H9 (cell line): ENCODE data around the gene KDM1B. TPM values are rescaled to one million over a fixed set of nuclear protein-coding genes. Genes with fewer than 3 reads are reported as not detected.
"Not testable (repeated sequence)": the region's sequence is repeated elsewhere in the genome, so short reads cannot be mapped to it uniquely, and the experiment has no call there.

Experiments
- DNase-seq: peaks from one replicate; pipeline ENCODE4 v3.0.0-alpha.2; 2017
- H2AFZ ChIP-seq: one replicate; pipeline ENCODE4 v1.6.1; 2013; ENCODE audit warnings: mild to moderate bottlenecking, low read length, control low read depth, moderate library complexity
- H2AK5ac ChIP-seq: 2 replicates; pipeline ENCODE4 v1.6.1; 2013; ENCODE audit warnings: low read length, control low read depth, mixed read lengths; ENCODE audit not compliant: insufficient read length
- H2BK120ac ChIP-seq: one replicate; pipeline ENCODE4 v1.6.1; 2013; ENCODE audit warnings: low read depth, mild to moderate bottlenecking, low read length, control low read depth, inconsistent platforms; ENCODE audit not compliant: poor library complexity, severe bottlenecking
- H2BK12ac ChIP-seq: 2 replicates; pipeline ENCODE4 v1.6.1; 2013; ENCODE audit warnings: low read length, control low read depth, mixed read lengths, low read depth; ENCODE audit not compliant: insufficient read length
- H2BK15ac ChIP-seq: 2 replicates; pipeline ENCODE4 v1.6.1; 2013; ENCODE audit warnings: low read depth, low read length, control low read depth
- H2BK20ac ChIP-seq: one replicate; pipeline ENCODE4 v1.6.1; 2013; ENCODE audit warnings: low read depth, mild to moderate bottlenecking, low read length, control low read depth, inconsistent platforms; ENCODE audit not compliant: poor library complexity, severe bottlenecking
- H2BK5ac ChIP-seq: 2 replicates; pipeline ENCODE4 v1.6.1; 2013; ENCODE audit warnings: low read length, control low read depth, mixed read lengths; ENCODE audit not compliant: insufficient read length
- H3K14ac ChIP-seq: 2 replicates; pipeline ENCODE4 v1.6.1; 2013; ENCODE audit warnings: low read length, control low read depth; ENCODE audit not compliant: insufficient read depth
- H3K18ac ChIP-seq: 2 replicates; pipeline ENCODE4 v1.6.1; 2013; ENCODE audit warnings: low read depth, mild to moderate bottlenecking, mixed read lengths, low read length, control low read depth; ENCODE audit not compliant: insufficient read length
- H3K23ac ChIP-seq: 2 replicates; pipeline ENCODE4 v1.6.1; 2013; ENCODE audit warnings: low read length, control low read depth, mixed read lengths, low read depth; ENCODE audit not compliant: insufficient read length
- H3K23me2 ChIP-seq: 2 replicates; pipeline ENCODE4 v1.6.1; 2013; ENCODE audit warnings: low read depth, mild to moderate bottlenecking, mixed read lengths, low read length, control low read depth; ENCODE audit not compliant: insufficient read length, poor library complexity, severe bottlenecking
- H3K27ac ChIP-seq: 2 replicates; pipeline ENCODE4 v1.5.1; 2013; ENCODE audit warnings: low read length, control low read depth, mixed read lengths, low read depth; ENCODE audit not compliant: insufficient read length
- H3K27me3 ChIP-seq: 2 replicates; pipeline ENCODE4 v1.6.1; 2013; ENCODE audit warnings: low read length, control low read depth, inconsistent platforms; ENCODE audit not compliant: insufficient read depth
- H3K4ac ChIP-seq: 2 replicates; pipeline ENCODE4 v1.6.1; 2013; ENCODE audit warnings: low read depth, mild to moderate bottlenecking, control low read depth, inconsistent platforms, low read length, moderate library complexity
- H3K4me1 ChIP-seq: 2 replicates; pipeline ENCODE4 v1.6.1; 2013; ENCODE audit warnings: low read length, control low read depth, inconsistent platforms; ENCODE audit not compliant: insufficient read depth
- H3K4me2 ChIP-seq: 2 replicates; pipeline ENCODE4 v1.6.1; 2013; ENCODE audit warnings: low read length, control low read depth, mixed read lengths; ENCODE audit not compliant: insufficient read length, insufficient read depth
- H3K56ac ChIP-seq: 2 replicates; pipeline ENCODE4 v1.6.1; 2013; ENCODE audit warnings: low read depth, mild to moderate bottlenecking, mixed read lengths, low read length, control low read depth; ENCODE audit not compliant: insufficient read length
- H3K79me1 ChIP-seq: 2 replicates; pipeline ENCODE4 v1.6.1; 2013; ENCODE audit warnings: low read depth, mild to moderate bottlenecking, moderate library complexity, low read length, control low read depth, inconsistent platforms; ENCODE audit not compliant: insufficient read depth, poor library complexity, severe bottlenecking
- H3K79me2 ChIP-seq: 2 replicates; pipeline ENCODE4 v1.6.1; 2013; ENCODE audit warnings: low read length, control low read depth, inconsistent platforms; ENCODE audit not compliant: insufficient read depth
- H3K9ac ChIP-seq: 2 replicates; pipeline ENCODE4 v1.6.1; 2013; ENCODE audit warnings: low read length, control low read depth, mixed read lengths; ENCODE audit not compliant: insufficient read length; ENCODE audit errors: extremely low read depth
- H3K9me3 ChIP-seq: one replicate; pipeline ENCODE4 v1.6.1; 2013; ENCODE audit warnings: low read depth, low read length, inconsistent platforms; ENCODE audit not compliant: control insufficient read depth
- H3T11ph ChIP-seq: one replicate; pipeline ENCODE4 v1.6.1; 2013; ENCODE audit warnings: mild to moderate bottlenecking, low read length, control low read depth, inconsistent platforms
- H4K20me1 ChIP-seq: one replicate; pipeline ENCODE4 v1.6.1; 2013; ENCODE audit not compliant: control insufficient read depth, insufficient read length, insufficient read depth
- H4K5ac ChIP-seq: 2 replicates; pipeline ENCODE4 v1.6.1; 2013; ENCODE audit warnings: low read depth, mild to moderate bottlenecking, mixed read lengths, low read length, control low read depth; ENCODE audit not compliant: insufficient read length
- H4K8ac ChIP-seq: replicated peaks from 2 replicates; pipeline ENCODE4 v1.6.1; 2013; ENCODE audit warnings: low read length, control low read depth, mixed read lengths, low read depth; ENCODE audit not compliant: insufficient read length
- H4K91ac ChIP-seq: 2 replicates; pipeline ENCODE4 v1.6.1; 2013; ENCODE audit warnings: low read depth, mild to moderate bottlenecking, moderate library complexity, mixed read lengths, low read length, control low read depth; ENCODE audit not compliant: insufficient read length
- H3K27ac Mint-ChIP-seq, 3 experiments: 2 replicates in 2 of 3; 3 replicates in 1 of 3; pipeline ENCODE4 v1.8.0; 2020 to 2021; ENCODE audit warnings: mixed read lengths in 3 of 3, mild to moderate bottlenecking in 1 of 3, moderate library complexity in 1 of 3
- H3K27me3 Mint-ChIP-seq: 2 replicates; pipeline ENCODE4 v1.8.0; 2021; ENCODE audit warnings: low read depth, mild to moderate bottlenecking, moderate library complexity, mixed read lengths
- H3K36me3 Mint-ChIP-seq, 3 experiments: 2 replicates in 2 of 3; 3 replicates in 1 of 3; pipeline ENCODE4 v1.8.0; 2020 to 2021; ENCODE audit warnings: low read depth in 3 of 3, mixed read lengths in 3 of 3; ENCODE audit not compliant: insufficient read depth in 1 of 3
- H3K4me1 Mint-ChIP-seq, 2 experiments: 2 replicates each; pipeline ENCODE4 v1.8.0; 2020; ENCODE audit warnings: mixed read lengths in 2 of 2
- H3K4me3 Mint-ChIP-seq, 2 experiments: 2 replicates in 1 of 2; 3 replicates in 1 of 2; pipeline ENCODE4 v1.8.0; 2020 to 2021; ENCODE audit warnings: mild to moderate bottlenecking in 2 of 2, mixed read lengths in 2 of 2, moderate library complexity in 1 of 2
- H3K9me3 Mint-ChIP-seq, 2 experiments: 2 replicates in 1 of 2; 3 replicates in 1 of 2; pipeline ENCODE4 v1.8.0; 2020; ENCODE audit warnings: mild to moderate bottlenecking in 2 of 2, mixed read lengths in 2 of 2, moderate library complexity in 1 of 2
- WGBS: extraction: QIAGEN DNeasy Blood & Tissue Kit; methylation state at CpG from one replicate; pipeline ENCODE4 v1.1.7; 2013; ENCODE audit warnings: missing lambda C conversion rate, low lambda C conversion rate, mixed read lengths; ENCODE audit not compliant: insufficient read length; ENCODE audit errors: extremely low coverage; 5-methylcytosine and 5-hydroxymethylcytosine counted together
- total RNA-seq: library from RNA; stranded (reverse); gene quantifications from 2 replicates; pipeline ENCODE4 v1.2.1, GENCODE V29; 2021

Gene KDM1B
- total RNA-seq, 1 experiment from 2014 or later: 5.4 TPM

- H3K4ac ChIP-seq, H3T11ph ChIP-seq, H3K23ac ChIP-seq, H2AK5ac ChIP-seq, H3K18ac ChIP-seq, H4K20me1 ChIP-seq, H2BK15ac ChIP-seq, H2BK120ac ChIP-seq, H3K9me3 ChIP-seq, H2BK20ac ChIP-seq, H3K4me3 Mint-ChIP-seq, H3K27me3 ChIP-seq, H3K4me1 ChIP-seq, DNase-seq, H4K5ac ChIP-seq, H3K14ac ChIP-seq, H2BK12ac ChIP-seq, H2AFZ ChIP-seq, H3K27me3 Mint-ChIP-seq, H2BK5ac ChIP-seq, H3K4me2 ChIP-seq, H3K27ac ChIP-seq, H3K9ac ChIP-seq, H3K23me2 ChIP-seq, H3K79me2 ChIP-seq, H3K79me1 ChIP-seq, H4K8ac ChIP-seq, H4K91ac ChIP-seq, H3K56ac ChIP-seq: not testable (repeated sequence)
- Mint-ChIP-seq H3K9me3 (peaks cover 71 to 74% of the 10 kb centered on the region in 2 experiments), H3K27ac (peak overlapping the region in 1 of 3 experiments; percentile 49; a peak in 1 of 7 replicates), H3K36me3 (peaks cover 94 to 99% (median 98%) of the 10 kb centered on the region in 3 experiments), H3K4me1 (peaks cover 11% of the 10 kb centered on the region in 2 experiments)
- WGBS: no CpG with 5 or more reads among the region's 7 CpGs
Observed at GRCh38 chr6:18231856-18232255, 76.6 kb downstream of the KDM1B start.

- not testable (repeated sequence) for H3K4me1 ChIP-seq, H3K14ac ChIP-seq, H2BK20ac ChIP-seq, H3K4ac ChIP-seq, H3K9me3 ChIP-seq, H3K27me3 Mint-ChIP-seq, H3K18ac ChIP-seq, H3K27ac ChIP-seq, H3K56ac ChIP-seq, H4K20me1 ChIP-seq, H2AFZ ChIP-seq, H2BK15ac ChIP-seq, H2BK12ac ChIP-seq, H3K27ac Mint-ChIP-seq, H3K23me2 ChIP-seq, DNase-seq, H2AK5ac ChIP-seq, H3K27me3 ChIP-seq, H2BK120ac ChIP-seq, H4K5ac ChIP-seq, H4K8ac ChIP-seq, H2BK5ac ChIP-seq, H3K4me3 Mint-ChIP-seq, H3K4me1 Mint-ChIP-seq, H3K4me2 ChIP-seq, H3K9ac ChIP-seq, H4K91ac ChIP-seq, H3K79me2 ChIP-seq, H3K79me1 ChIP-seq, H3T11ph ChIP-seq, H3K23ac ChIP-seq
- Mint-ChIP-seq H3K9me3 (peaks cover 57 to 58% of the 10 kb centered on the region in 2 experiments), H3K36me3 (peaks cover 93 to 98% (median 97%) of the 10 kb centered on the region in 3 experiments)
- WGBS: no CpG with 5 or more reads among the region's 4 CpGs
Observed at GRCh38 chr6:18233770-18234169, 78.5 kb downstream of the KDM1B start.
